A673 (cell line): ENCODE results near the gene EPC1.

Experiments used
- CTCF ChIP-seq: fragments of 300-800, 200-600 bp; sonication (generic); conservative IDR thresholded peaks from 2 replicates; pipeline ENCODE4 v1.5.1; 2017; ENCODE audit warnings: low read depth, mild to moderate bottlenecking, antibody characterized with exemption, low read length, moderate library complexity, mixed read lengths
- EZH2 ChIP-seq: fragments of 200-600 bp; sonication (generic); IDR thresholded peaks from 2 replicates; pipeline ENCODE4 v1.6.1; 2017; ENCODE audit warnings: borderline replicate concordance, low read depth, mild to moderate bottlenecking, mixed read lengths, antibody characterized with exemption, low read length; ENCODE audit not compliant: poor library complexity, severe bottlenecking

GRCh38 chr10:32225976-32226375 lies 121.0 kb downstream of the EPC1 start:
- TF ChIP-seq EZH2 = no peak
- no peak for TF ChIP-seq CTCF
